HL-60/S4 (cell line): ENCODE results near the gene KCNH4.
"Not testable (repeated sequence)": the region's sequence is repeated elsewhere in the genome, so short reads cannot be mapped to it uniquely, and the experiment has no call there.

ENCODE experiments used
- in situ Hi-C: fragments of 300-500 bp; cut with MboI; formaldehyde crosslinking; loops from 2 replicates; pipeline ENCODE4 v1.14.3; 2022; ENCODE audit warnings: low sequenced_read_pairs

KCNH4 gene

DNA sequence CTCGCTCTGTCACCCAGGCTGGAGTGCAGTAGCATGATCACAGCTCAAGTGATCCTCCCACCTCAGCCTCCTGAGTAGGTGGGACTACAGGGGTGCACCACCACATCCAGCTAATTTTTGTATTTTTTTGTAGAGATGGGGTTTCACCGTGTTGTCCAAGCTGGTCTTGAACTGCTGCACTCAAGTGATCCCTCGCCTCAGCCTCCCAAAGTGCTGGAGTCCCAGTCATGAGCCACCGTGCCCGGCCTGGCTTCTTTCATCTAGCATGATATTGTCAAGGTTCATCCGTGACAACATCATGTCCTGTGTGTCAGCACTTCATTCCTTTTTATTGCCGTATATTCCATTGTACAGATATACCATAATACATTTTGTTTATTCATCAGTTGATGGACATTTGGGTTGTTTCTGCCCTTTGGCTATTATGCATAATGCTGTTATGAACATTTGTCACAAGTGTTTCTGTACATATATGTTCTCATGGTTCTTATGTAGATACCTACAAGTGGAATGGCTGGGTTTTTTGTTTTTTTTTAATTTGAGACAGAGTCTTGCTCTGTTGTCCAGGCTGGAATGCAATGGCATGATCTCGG is 16.7 kb upstream of the KCNH4 start:
- in situ Hi-C loops, result no loop called here

DNA sequence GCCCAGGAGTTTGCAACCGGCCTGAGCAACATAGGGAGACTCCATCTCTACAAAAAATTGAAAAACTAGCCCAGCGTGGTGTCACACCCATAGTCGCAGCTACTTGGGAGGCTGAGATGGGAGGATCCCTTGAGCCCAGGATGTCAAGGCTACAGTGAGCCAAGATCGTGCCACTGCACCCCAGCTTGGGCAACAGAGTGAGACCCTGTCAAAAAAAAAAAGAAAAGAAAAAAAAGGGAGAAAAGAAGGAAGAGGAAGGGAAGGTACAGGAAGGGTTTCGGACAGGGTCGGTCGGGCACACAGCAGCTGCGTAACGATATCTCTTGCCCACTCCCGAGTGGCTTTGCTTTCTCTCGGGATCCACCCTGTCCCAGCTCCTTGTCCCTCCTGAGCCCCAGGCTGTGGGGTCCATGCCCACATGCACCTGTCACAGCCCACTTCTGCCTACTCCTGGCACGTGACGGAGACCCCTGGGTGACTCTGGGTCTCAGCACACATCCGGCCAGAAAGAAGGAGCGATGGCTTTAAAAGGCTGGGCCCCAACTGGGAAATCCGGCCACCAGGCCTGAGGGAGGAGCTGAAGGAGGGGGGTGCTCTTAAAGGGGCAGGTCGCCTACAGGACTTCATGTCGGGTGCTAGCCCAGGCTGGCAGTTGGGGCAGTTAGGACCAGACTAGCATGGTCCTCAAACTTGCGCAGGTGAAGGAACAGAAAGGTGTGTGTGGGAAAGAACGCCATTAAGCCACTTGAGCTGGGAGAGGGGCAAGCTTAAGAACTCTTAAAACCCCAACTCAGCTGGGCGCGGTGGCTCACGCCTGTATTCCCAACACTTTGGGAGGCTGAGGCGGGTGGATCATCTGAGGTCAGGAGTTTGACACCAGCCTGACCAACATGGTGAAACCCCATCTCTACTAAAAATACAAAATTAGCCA is 13.3 kb upstream of the KCNH4 start, which contains the start of gene GHDC:
TSS of gene GHDC (minus strand) at position 526 of the 931 bp plus-strand sequence. CDS start 913 bp downstream, outside the sequence.
- in situ Hi-C loops, result no loop called here

DNA sequence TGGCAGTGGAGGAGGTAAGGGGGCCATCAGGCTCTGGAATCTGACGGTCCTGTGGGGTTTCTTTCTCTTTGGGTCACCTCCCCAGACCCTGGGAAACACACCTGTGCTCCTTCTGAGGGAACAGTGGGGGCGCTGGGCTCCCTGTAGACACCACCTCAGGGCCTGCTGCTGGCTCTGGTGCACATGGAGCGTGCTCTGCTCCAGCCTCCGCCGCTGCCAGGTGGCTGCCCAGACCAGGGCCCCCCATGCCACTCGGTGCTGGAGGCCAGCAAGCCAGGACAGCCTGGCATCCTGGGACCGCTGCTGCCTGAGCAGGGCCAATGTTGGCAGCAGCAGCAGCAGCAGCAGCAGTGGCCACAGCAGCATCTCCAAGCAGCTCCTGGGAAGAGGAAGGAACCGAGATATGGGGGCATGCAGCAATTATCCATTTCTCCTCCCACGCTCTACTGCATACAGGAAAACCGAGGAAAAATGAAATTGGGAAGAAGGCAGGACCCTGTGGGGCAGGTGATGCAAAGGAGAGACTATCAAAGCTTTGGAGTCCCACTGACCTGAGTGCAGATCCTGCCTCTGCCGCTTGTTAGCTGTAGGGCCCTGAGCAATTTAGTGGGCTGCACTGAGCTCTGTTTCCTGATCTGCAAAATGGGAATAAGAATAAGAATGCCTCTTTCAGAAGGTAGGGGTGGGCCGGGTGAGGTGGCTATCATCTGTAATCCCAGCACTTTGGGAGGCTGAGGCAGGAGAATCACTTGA is 12.4 kb upstream of the KCNH4 start:
- in situ Hi-C loops, result no loop called here

DNA sequence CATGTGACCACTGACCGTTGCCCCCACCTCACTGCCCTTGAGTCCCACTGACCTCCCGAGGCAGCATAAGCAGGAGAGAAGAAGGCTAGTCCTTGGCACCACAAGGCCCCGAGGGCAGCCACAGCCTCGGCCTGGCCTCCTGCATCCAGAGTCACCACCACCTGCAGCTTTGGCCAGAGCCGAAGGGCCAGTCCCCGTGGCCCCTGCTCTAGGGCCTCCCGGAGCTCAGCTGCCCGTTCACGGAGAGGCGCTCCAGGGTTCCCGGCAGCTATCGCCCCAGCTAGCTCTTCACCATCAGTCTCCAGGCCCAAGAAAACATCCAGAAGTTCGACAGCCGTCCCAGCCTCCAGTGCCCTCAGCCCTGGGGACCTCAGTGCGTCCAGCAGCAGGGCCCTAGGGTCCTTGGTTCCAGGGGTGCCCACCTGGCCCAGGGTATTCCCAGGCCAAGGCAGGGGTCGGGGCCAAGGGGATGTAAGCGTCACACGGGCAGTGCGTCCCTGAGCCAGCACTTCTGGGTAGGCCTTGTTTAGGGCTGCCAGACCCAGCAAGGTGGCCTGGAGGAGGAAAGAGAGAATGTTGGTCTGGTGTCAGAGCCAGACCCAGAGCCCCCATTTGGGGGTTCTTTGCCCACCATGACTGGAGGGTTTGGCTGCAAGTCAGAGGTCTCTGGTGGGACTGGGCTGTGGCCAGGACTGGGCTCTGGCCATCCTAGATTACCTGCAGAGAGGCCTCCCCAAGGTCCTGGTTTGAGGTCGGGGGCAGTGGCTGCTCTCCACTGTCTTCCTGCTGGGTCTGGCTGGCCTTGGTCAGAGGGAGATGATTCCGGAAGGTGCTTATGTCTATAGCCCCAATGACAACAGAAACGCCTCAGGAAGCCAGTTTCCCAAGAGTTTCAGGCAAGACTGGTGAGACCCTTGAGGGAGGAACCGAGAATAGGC is 11.5 kb upstream of the KCNH4 start:
- in situ Hi-C loops, result no loop called here

DNA sequence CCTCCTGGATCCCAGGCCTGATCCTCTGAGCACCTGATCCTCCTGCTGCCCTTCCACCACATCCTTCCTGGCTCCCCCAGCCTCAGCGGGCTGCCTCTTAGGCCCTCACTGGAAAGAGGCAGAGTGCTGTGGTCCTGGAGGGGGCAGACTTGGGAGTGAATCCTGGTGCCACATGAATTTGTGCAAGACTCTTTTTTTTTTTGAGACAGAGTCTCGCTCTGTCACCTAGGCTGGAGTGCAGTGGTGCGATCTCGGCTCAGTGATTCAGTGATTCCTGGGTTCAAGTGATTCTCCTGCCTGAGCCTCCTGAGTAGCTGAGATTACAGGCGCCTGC is 10.3 kb upstream of the KCNH4 start:
- in situ Hi-C loops, result no loop called here

DNA sequence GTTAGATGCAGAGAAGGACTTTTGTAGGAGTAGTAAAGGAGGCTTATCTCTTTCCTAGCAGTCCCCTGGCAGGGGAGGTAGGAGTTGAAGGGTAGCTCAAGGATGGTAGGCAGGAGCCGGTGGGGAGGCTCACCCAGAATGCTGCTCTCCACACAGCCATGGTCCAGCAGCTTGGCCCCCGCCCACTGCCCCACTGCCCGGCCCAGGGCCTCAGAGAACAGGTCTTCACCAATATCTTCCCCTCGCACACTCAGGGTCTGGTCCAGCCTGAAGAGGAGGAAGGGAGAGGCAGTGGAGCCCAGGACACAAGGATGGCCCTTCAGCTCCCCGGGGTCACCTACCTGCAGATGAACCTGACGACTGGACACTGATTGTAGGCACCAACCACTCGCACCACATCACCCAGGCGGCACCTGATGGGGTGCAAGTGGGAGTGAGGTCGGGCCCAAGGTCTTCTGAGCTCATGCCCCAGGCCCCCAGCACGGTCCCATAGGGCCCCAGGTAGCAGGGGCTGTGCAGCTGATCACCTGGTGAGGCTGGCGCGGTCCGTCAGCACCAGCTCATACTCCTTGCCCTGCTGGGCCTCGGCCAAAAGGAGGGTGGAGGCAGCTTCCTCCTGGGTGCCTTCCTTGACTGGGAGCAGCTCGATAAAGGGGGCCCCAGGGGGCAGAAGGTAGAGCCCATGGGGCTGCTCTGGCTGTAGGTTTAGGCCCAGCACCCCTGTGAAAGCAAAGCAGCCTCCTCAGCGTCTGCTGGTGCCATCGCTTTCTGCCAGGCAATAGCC is 9.7 kb upstream of the KCNH4 start:
- in situ Hi-C loops, result no loop called here

DNA sequence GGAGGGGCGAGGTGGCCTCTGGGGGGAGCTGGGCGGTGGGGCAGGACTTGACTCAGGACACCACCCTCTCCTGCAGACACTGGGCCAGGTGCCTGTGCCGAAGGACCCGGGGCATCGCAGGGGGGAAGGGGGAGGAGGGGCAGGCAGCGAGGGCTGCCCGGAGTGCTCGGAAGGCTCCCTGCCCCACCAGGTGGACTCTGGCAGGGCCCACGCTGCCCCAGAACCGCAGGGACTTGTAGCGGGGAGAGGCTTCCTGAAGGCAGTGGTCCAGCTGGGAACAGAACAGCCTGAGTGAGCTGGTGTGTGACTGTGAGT is 8.7 kb upstream of the KCNH4 start:
- in situ Hi-C loops, result no loop called here

DNA sequence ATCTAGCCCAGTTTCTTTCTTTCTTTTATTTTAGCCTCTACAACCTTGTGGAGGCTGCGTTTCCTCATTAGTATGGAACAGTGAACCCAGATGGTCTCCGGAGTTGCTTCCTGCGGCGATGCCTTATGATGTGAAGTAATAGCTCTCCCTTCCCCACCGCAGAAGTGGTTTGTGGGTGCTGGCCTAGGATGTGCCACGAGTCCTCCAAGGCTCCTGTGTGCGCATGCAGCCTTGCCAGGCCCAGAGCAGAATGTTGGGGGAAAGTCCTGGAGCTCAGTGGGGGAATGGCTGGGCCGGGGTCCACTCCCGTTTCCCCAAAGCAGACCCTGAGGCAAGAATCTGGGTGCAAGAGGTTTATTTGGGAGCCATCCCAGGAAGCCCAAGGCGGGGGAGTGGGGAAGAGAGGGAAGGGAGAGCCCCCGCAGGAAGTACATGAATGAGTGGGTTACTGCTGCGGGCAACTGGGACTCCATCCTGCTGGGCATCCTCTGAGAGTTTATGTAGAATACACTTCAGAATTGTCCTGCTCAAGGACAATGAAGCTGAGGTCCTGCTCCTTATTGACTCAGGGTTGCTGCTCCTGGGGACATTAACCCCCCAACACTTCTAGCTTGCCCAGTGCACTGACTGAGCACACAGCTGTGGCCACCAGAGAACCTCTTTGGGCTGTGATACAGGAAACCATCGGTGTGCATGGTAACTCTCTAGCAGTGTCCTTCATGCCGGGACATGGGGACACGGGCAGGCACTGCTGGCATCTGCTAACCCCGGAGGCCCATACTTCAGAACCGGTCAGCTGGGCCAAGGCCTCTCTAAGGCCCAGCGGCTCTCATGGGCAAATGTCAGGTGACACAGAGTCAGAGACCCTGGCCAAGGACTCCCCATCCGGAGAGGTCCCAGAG is 8.1 kb upstream of the KCNH4 start:
- in situ Hi-C loops, result no loop called here

DNA sequence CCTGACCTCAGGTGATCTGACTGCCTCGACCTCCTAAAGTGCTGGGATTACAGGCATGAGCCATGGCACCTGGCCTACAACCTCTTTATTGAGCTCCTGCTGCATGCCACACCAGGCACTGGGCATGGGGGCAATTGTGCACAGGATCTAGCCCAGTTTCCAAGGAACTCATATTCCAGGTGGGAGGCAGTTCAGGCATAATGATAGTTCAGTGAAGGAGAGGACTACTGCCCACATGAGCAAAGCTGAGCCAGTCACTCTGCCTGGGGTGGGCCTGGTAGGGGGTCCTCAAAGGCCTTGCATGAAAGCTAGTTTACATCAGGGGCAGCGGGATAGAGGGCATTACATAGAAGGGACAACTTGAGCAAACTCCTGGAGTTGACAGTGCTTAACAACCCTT is 6.9 kb upstream of the KCNH4 start:
- in situ Hi-C loops, result no loop called here

DNA sequence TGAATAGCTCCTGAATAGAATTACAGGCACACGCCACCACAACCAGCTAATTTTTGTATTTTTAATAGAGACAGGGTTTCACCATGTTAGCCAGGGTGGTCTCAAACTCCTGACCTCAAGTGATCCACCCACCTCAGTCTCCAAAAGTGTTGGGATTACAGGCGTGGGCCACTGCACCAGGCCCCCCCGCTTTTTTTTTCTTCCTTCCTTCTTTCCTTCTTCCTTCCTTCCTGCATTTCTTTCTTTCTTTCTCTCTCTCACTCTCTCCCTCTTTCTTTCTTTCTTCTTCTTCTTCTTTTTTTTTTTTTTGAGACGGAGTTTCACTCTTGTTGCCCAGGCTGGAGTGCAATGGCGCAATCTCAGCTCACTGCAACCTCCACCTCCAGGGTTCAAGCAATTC is 5.2 kb upstream of the KCNH4 start:
- in situ Hi-C loops, result not testable (repeated sequence)

DNA sequence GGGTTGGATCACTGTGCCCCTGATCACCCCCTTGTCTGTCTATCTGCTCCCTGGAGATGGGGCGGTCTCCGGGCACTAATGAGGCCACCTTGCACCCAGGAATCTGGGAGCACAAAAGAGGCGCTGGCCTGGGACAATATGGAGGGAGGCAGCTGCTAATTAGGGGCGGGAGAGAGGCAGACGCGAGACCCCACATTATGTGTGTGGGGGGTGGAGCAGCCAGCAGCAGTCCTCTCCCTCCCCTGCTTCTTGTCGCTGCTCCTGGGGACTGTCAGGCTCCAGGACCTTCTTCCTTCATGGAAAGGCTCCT is 4.6 kb upstream of the KCNH4 start:
- in situ Hi-C loops, result no loop called here

DNA sequence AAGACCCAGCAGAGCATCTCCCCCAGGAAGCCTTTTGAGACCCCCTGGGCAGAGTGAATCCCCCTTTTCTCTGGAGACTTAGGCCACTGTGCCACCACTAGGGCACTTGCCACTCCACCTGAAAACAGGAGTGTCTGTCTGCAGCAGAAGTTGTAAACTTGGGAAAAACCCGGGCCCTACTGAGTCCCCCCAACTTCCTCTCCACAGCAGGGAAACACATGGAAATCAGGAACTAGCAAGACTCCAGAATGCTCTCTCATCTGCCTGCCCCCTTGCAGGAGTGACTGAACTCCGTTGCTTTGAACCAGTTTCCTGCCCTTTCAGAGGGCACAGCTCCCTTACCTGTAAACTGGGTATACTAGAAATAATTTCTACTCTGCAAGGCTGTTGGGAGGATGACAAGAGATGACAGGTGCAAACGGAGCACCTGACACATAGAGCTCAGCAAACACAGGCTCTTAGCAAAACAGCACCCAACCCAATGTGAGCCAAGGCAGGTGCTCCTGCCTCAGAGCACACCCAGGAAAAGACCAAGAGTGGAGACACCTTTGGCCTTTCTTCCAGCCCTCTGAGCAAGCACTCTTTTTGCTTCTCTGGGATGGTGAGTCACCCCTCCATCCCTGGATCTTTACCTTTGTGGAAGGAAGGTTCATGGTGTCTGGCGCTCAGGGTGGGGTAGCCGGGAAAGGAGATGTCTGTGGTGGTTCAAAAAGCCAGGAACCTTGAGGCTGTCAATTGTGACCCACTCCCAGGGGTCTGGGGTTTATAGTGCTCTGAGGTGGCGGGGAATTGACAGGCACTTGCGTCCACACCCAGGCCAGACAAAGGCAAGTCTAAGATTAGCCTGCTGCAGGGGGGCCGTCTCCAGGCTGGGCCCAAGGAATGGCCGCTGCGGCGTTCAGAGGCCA is 4.0 kb upstream of the KCNH4 start, which contains the start of gene HCRT:
TSS of gene HCRT (minus strand) at position 740 of the 908 bp plus-strand sequence. CDS start at position 653, 87 bp downstream.
- in situ Hi-C loops, result no loop called here

DNA sequence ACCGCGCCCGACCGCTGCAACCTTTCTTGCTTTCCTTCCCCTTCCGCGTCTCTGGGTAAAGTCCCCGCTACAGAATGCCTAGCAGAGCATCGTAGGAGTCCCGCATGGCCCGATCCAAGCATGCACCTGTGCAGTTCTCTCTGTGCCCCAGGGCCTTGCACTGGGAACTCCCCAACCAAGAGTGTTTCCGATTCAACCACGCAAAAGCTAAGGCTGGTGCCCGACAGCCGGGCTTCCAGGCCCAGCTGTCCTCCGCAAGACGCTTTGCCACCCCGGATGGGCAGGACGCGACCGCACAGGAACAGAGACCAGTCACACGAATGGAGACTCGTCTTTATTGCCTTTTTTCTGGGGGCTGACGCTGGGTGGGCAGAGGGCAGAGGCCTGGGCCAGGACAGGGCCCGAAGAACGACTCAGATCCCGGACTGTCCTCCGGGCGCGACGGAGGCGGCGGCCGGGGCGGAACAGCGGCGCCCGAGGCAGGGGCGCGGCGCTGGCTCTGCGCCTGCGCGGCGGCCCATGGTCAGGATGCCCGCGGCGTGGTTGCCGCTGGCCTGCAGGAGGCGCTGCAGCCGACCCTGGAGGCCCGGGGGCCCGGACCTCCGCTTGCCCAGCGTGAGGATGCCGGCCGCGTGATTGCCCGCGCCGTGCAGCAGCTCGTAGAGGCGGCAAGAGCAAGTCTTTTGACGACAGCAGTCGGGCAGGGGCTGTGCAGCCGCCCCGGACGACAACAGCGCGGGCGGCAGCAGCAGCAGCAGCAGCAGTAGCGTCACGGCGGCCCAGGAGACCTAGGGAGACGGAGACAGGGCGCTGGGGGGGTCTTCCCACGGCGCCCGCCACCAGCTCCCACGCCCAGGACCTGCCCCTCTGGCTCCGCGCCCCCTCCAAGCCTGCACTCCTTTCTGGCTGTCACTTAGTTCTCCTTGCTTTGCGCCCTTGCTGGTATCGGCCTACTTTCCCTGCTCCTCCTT is 3.1 kb upstream of the KCNH4 start:
- in situ Hi-C loops, result no loop called here

DNA sequence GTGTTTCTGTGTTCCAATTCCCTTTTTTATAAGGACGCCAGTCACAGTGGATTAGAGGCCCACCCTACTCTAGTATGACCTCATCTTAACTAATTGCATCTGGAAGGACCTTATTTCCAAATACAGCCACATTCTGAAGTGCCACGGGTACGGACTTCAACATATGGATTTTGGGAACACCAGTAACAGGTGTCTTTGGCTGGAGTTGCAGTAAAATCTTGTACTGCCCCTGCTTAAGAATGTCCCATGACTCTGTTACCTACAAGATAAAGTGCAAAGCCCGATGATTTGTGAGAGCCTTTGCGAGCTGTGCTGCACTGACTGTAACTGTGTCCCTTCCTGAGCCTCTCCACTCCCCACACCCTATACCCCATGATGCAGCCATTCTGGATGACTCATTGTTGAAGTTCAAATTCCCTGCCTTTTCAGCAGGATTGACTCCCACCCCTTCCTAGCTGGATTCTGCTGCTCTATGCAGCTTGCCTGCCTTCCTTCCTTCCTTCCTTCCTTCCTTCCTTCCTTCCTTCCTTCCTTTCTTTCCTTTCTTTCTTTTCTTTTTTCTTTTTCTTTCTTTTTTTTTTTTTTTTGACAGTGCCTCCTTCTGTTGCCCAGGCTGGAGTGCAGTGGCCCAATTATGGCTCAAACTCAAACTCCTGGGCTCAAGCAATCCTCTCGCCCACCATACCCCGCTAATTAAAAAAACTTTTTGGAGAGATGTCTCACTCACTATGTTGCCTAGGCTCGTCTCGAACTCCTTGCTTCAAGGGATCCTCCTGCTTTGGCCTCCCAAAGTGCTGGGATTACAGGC is 2.2 kb upstream of the KCNH4 start:
- in situ Hi-C loops, result no loop called here

DNA sequence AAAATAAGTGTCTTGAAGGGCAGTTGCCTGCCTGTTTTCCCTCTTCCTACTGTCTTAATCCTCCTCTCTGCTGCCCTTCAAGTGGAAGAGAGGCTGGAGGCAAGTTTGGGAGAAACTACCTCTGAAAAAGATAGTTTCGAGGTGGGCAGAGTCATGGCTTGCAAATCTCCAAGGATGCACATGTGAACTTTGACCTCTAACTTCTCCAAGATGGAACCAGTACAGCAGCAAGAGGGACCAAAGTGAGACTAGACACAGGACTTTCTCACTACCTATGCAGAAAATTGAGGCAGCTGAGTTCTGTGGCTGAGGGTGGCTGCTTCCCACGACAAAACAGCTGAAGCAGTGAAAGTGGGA is 887 bp upstream of the KCNH4 start:
- in situ Hi-C loops, result no loop called here

DNA sequence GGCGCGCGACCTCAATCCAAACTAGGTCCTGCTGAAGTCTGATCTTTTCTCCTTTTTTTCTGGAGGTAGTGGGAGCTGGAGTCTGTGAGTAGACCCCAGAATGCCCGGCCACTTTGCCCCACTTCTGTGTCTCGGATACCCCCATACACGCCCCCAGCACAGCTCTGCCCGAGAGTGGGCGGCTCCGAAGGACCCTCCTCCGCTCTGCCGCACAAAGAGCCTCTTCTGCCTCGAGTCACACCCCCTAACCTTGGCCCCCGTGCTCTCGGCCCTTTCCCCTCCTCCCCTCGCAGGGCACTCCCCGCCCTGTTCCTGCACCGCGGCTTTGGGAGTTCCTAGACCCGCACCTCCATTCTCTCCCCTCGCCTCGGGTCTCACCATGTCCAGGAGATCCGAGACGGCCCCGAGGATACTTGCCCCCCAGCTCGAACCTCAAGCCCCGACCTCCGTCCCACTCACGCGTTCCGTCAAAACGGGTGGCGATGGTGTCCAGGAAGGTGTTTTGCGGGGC is 476 bp downstream of the KCNH4 start:
- in situ Hi-C loops, result no loop called here
